NCI-H1105 treated with DMSO at 0.1 percent for 48 hours (cell line): ENCODE results near the gene SASH1.

Experiments used
- DNase-seq: peaks from one replicate; lab custom pipeline; 2025; lab: John Stamatoyannopoulos, UW

The SASH1 gene

DNA sequence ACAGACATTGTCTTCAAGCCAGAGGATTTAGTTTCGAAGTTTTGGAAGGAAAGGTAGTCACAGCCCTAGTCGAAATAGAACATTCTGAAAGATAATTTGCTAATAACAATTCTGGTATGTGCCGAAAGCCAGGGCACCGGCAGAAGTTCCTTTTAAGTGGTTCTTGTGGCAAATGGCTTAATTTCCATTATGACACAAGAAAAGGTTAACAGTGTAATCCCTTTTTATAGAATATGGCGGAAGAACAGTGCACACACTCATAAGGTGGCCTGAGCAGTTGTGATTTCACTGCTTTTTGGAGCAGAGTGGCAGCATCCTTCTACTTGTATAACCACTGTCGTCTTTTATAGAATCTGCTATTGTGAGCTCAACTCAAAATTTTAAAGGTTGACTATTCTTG, 152.4 kb downstream of the SASH1 start:
- DNase-seq, result no peak

DNA sequence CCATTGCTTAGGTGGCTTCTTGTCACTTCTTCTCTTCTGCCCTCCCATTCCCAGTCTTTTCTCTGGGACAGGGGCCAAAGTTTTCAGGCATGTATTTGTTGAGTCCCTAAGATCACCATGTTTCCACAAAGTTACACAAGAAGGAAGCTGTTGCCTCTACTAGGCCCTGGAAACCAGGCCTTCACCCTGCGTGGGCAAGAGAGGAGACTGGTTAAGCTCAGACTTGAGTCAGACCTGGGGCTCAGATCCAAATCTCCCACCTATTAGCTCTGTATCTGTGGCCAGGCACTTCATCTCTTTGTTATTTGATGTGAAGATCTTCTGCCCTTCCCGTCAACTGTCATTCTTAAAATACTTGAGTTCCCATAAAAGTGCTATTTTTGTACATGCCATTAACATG, 154.6 kb downstream of the SASH1 start:
- no peak for DNase-seq

DNA sequence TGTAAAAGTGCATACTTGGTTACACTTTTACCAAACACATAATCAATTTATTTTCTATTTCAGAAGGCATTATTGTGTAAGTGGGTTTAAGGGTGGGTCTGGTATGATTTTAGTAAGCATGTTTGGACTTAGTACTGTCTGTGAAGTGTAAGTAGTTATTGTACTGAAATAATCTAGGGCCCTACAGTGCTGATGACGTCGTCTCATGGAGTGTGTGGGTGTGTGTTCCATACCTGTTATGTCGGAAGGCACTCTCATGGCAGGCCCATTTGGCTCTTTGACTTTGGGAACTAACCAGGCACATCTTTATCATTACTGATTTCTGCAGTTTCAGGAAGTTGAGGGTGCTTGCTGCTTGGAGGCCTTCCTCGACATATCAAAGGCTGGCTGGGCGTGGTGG, 155.1 kb downstream of the SASH1 start:
- DNase-seq, result no peak

DNA sequence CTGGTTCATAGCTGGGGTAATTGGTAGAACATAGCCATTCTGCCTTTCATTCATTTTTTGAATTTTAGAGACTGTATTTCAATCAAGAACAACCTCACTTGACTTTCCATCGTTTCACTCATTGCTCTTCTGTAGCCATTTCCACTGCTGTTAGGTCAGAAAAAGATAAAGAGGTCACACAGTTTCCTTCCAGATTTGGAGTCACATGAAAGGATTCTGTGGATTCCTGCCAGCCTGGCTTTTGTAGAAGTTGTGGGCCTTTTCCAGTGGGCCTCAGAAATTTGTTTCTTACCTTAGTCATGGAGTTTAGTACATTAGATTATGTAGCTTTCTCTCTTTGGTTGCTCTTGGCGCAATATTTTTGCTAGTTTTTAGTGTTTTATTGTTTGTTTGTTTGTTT, 157.8 kb downstream of the SASH1 start:
- no peak for DNase-seq

DNA sequence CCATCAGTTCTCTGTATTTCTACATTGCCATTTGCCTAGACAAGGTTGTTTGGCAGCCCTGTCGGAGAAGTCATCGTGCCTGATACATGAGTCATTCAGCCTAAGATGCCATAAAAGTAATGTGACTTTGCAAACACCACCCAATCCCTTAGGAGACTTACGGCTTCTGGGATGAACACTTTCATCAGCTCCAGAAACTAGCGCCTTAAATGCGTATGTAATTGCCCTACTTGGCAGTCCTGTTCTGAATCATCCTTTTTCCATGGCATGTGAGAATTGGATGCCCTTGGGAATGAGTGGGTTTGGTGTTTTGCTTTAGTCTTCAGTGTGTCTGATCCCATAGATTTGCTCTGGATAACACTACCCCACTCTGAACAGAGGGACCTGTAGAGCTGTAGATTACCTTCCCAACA, 158.5 kb downstream of the SASH1 start:
- DNase-seq, result no peak

DNA sequence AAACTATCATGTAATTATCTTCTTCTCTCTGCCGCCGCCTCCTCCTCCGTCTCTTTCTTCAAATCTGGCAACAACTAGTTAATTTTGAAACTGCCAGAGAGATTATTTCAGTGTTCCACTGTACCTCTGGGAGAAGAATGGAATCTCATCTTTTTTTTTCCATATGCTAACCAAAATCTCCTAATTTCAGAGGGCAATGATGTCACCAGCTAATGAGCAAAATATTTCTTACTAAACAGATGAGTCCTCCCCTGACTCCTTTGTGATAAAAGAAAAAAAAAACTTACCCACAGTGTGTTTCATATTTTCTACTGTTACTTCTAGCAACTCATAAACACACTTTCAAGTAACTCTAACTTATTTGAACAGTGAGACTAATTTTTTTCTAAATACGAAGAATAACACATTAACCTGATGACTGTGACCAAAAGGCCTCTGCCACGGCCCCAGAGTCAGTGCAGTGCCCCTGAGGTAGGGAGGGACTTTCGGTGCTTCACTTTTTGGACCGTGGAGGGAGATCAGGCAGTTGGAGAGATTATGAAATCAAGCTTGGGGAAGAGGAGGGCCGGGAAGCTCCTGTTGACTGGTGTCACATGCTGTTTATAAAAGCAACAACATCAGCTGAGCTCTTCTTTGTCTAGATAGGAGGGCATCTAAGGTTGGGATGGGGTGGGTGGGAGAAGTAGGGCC, 159.6 kb downstream of the SASH1 start:
- no peak for DNase-seq

- DNase-seq, result no peak
Measured at GRCh38 chr6:148502773-148503135, 160.1 kb downstream of the SASH1 start.

GRCh38 chr6:148503703-148504102, 161.1 kb downstream of the SASH1 start:
- no peak for DNase-seq

- no peak for DNase-seq
Measured at GRCh38 chr6:148507774-148508173, 165.1 kb downstream of the SASH1 start.

DNA sequence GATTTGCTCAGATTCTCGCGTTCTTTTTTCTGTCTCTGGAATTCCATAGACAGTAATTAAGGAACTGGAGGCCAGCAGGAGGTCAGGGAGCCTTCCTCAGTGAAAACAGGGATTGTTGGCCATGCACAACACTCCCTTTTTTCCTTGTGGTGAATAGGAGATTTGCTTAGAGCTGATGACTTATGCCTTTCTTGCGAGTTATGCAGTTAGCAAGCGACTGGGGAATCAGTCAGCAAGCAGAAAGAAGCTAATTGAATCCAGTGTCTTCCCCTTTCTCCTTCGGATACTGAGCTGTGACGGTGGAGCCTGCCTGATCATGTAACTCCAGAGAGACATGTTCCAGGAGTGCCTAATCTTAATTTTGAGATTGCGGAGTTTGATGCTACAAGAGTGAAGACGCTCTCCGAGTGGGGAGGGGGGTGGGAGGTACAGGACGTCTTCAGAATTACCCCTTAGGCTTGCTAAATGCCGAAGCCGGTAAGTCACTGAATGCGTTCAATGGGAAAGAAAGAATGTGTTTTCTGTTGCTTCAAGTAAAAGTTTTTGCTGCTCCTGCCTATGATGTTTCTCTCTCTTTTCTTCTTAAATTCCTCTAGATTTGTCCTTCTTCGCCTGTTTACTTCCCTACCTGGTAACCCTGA, 165.9 kb downstream of the SASH1 start:
- no peak for DNase-seq

- DNase-seq, result no peak
Measured at GRCh38 chr6:148509119-148509799, 166.6 kb downstream of the SASH1 start.

DNA sequence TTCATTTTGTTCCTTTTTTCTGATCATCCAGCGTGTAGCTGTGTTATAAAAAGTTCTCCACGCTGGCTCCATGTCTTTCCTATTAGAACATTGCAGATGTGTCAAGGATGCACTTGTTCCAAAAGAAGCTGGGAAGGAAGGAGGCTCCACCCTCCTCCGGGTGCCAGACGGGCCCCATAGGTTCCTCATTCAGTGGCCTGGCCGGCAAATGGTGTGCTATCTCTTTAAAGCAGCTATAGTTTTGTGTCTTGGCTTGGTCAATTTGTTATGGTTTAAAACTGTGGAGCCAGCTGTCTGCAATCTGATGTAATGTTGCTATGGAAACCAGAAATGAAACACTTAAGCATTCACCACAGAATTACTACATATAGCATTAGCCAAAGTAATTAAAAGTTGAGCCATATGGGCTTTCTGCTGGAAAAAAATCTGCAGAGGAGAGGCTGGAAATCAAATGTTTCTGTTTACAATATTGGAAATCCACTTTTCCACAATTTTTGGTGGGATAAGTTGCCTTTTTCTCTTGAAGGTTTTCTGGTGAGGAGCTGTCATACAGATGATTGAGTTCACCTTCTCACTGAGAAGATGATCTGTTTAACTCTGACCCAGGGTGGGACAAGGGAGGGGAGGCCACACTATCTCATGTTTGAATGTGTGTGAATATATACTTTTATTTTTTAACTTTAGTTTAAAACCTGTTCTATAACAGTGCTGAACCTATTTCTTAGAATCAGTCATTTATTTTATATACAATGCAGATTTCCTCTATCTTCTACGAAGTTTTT, 167.4 kb downstream of the SASH1 start:
- DNase-seq, result peak; percentile 72

- no peak for DNase-seq
Measured at GRCh38 chr6:148513145-148514071, 170.8 kb downstream of the SASH1 start.

- no peak for DNase-seq
Measured at GRCh38 chr6:148514091-148514845, 171.6 kb downstream of the SASH1 start.

- no peak for DNase-seq
Measured at GRCh38 chr6:148516217-148516616, 173.6 kb downstream of the SASH1 start.

DNA sequence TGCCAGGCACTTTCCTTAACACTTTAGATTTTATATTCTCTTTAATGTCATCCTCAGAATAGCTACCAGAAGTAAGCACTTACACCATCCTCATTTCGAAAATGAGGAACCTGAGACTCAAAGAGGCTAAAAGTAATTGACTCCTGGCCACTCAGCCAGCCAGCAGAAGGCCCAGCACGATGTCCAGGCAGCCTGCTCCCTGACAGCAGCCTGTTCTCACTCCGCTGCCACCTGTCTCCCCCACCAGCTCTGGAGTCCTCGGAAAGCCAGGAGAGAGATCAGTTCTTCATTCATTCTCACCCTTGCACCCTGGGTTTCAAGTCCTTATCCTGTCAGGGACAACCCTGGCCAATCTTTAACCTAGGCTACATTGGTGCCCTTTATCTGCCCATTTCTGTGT, 174.0 kb downstream of the SASH1 start:
- no peak for DNase-seq

GRCh38 chr6:148517470-148517869, 174.8 kb downstream of the SASH1 start:
- DNase-seq, result no peak

GRCh38 chr6:148518511-148519156, 176.0 kb downstream of the SASH1 start:
- DNase-seq, result no peak

GRCh38 chr6:148520109-148520841, 177.6 kb downstream of the SASH1 start:
- DNase-seq, result no peak

DNA sequence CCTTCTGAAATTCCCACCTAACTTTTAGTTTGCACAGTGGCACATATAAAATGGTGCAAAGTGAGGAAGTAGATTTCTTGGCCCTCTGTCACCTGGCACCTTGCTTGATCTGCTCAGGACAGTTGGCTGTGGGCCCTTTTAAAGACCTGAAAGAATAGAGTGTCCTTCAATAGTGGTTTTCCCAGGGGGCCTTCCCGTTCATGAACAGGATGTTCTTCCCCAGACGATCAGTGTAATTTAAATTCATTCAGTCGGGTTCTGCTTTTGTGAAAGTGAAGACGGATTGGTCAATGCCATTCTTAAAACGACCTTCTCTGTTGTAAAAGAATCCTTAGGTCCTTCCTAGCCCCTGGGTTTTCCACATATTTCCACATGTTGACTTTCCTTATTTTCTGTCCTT, 178.5 kb downstream of the SASH1 start:
- DNase-seq, result no peak
